HUES64 (cell line): ENCODE results near the gene SERTM2.

Experiments
- H3K27ac ChIP-seq: 2 replicates; pipeline ENCODE4 v1.7.0; 2013; ENCODE audit warnings: low read depth, low read length, inconsistent platforms
- H3K27me3 ChIP-seq: 2 replicates; pipeline ENCODE4 v1.6.1; 2013; ENCODE audit warnings: mild to moderate bottlenecking, low read length; ENCODE audit not compliant: insufficient read depth
- H3K36me3 ChIP-seq: 2 replicates; pipeline ENCODE4 v1.6.1; 2013; ENCODE audit warnings: mild to moderate bottlenecking, low read length; ENCODE audit not compliant: insufficient read depth
- H3K4me1 ChIP-seq: 2 replicates; pipeline ENCODE4 v1.6.1; 2013; ENCODE audit warnings: mild to moderate bottlenecking, low read length, moderate library complexity; ENCODE audit not compliant: insufficient read depth
- H3K4me3 ChIP-seq: 2 replicates; pipeline ENCODE4 v1.5.1; 2013; ENCODE audit warnings: mild to moderate bottlenecking, low read length, moderate library complexity
- H3K9ac ChIP-seq: 2 replicates; pipeline ENCODE4 v1.6.1; 2013; ENCODE audit warnings: mild to moderate bottlenecking, low read depth, low read length
- H3K9me3 ChIP-seq: 2 replicates; pipeline ENCODE4 v1.6.1; 2013; ENCODE audit warnings: low read depth, low read length; ENCODE audit not compliant: insufficient read depth
- WGBS: fragments of 150-250, 120-280 bp; methylation state at CpG from one replicate; pipeline ENCODE4 v1.1.7; 2013; ENCODE audit warnings: missing lambda C conversion rate; 5-methylcytosine and 5-hydroxymethylcytosine counted together

Gene SERTM2

GRCh38 chrX:111560801-111561200 lies 49.4 kb downstream of the SERTM2 start:
- no peak overlapping the region for H3K27ac ChIP-seq
- H3K9ac ChIP-seq: no peak overlapping the region
- H3K27me3 ChIP-seq: no peaks in the 10 kb centered on the region
- H3K9me3 ChIP-seq: no peaks in the 10 kb centered on the region
- H3K4me3 ChIP-seq: no peak overlapping the region
- H3K4me1 ChIP-seq: peaks cover 12% of the 10 kb centered on the region; the same call in 1 of the 2 replicates
- WGBS: 91% methylated on average over 3 of the region's 3 CpGs
- no peaks in the 10 kb centered on the region for H3K36me3 ChIP-seq

GRCh38 chrX:111561851-111562250 lies 50.4 kb downstream of the SERTM2 start:
- no peaks in the 10 kb centered on the region for H3K36me3 ChIP-seq
- no peak overlapping the region for H3K9ac ChIP-seq
- no peak overlapping the region for H3K27ac ChIP-seq
- no peaks in the 10 kb centered on the region for H3K9me3 ChIP-seq
- WGBS: no CpG with 5 or more reads among the region's 1 CpG
- no peak overlapping the region for H3K4me3 ChIP-seq
- peaks cover 9% of the 10 kb centered on the region; the same call in 1 of the 2 replicates for H3K4me1 ChIP-seq
- H3K27me3 ChIP-seq: no peaks in the 10 kb centered on the region

GRCh38 chrX:111567542-111568255 lies 56.3 kb downstream of the SERTM2 start:
- Histone ChIP-seq H3K4me1 (peaks cover 14% of the 10 kb centered on the region), H3K27ac (no peak overlapping the region), H3K4me3 (no peak overlapping the region), H3K36me3 (no peaks in the 10 kb centered on the region), H3K27me3 (no peaks in the 10 kb centered on the region), H3K9me3 (no peaks in the 10 kb centered on the region), H3K9ac (no peak overlapping the region)
- 79% methylated on average over 6 of the region's 6 CpGs for WGBS

GRCh38 chrX:111568354-111568753 lies 56.9 kb downstream of the SERTM2 start:
- Histone ChIP-seq H3K27me3 (no peaks in the 10 kb centered on the region), H3K27ac (no peak overlapping the region), H3K36me3 (no peaks in the 10 kb centered on the region), H3K9ac (no peak overlapping the region), H3K4me1 (peaks cover 14% of the 10 kb centered on the region), H3K9me3 (no peaks in the 10 kb centered on the region), H3K4me3 (no peak overlapping the region)
- 87% methylated on average over 4 of the region's 4 CpGs for WGBS

- Histone ChIP-seq H3K9me3 (no peaks in the 10 kb centered on the region), H3K9ac (no peak overlapping the region), H3K36me3 (no peaks in the 10 kb centered on the region), H3K27me3 (no peaks in the 10 kb centered on the region), H3K4me3 (no peak overlapping the region), H3K27ac (no peak overlapping the region), H3K4me1 (peaks cover 14% of the 10 kb centered on the region)
- no CpG with 5 or more reads among the region's 1 CpG for WGBS
These were observed 57.4 kb downstream of the SERTM2 start for GRCh38 chrX:111568817-111569216.
